GM19467 (cell line): ENCODE results near the gene RBMS3.

Experiments used
- ATAC-seq: cut with Tn5 transposase; IDR thresholded peaks from one replicate; pipeline ENCODE4 v1.9.1; 2021; ENCODE audit warnings: mild to moderate bottlenecking, moderate library complexity; ENCODE audit not compliant: unreplicated experiment

Gene RBMS3

GRCh38 chr3:29426302-29427226 lies 145.7 kb downstream of the RBMS3 start:
- ATAC-seq: no peak

- ATAC-seq: no peak
Measured at GRCh38 chr3:29427266-29428103, 146.6 kb downstream of the RBMS3 start.

- ATAC-seq: no peak
Measured at GRCh38 chr3:29429055-29429679, 148.3 kb downstream of the RBMS3 start.

- ATAC-seq: no peak
Measured at GRCh38 chr3:29430558-29430971, 149.7 kb downstream of the RBMS3 start.

- ATAC-seq: no peak
Measured at GRCh38 chr3:29436612-29437323, 155.9 kb downstream of the RBMS3 start.

GRCh38 chr3:29438580-29438979 lies 157.7 kb downstream of the RBMS3 start:
- ATAC-seq: no peak

- ATAC-seq: no peak
Measured at GRCh38 chr3:29440413-29441305, 159.8 kb downstream of the RBMS3 start.

- ATAC-seq: no peak
Measured at GRCh38 chr3:29441422-29441821, 160.6 kb downstream of the RBMS3 start.

GRCh38 chr3:29447946-29448627 lies 167.2 kb downstream of the RBMS3 start:
- no peak for ATAC-seq

- ATAC-seq: no peak
Measured at GRCh38 chr3:29451920-29452319, 171.0 kb downstream of the RBMS3 start.

GRCh38 chr3:29452934-29453283 lies 172.0 kb downstream of the RBMS3 start:
- ATAC-seq: no peak

- ATAC-seq: no peak
Measured at GRCh38 chr3:29453284-29454001, 172.6 kb downstream of the RBMS3 start.

GRCh38 chr3:29454161-29454611 lies 173.3 kb downstream of the RBMS3 start:
- no peak for ATAC-seq

- ATAC-seq: no peak
Measured at GRCh38 chr3:29456901-29457300, 176.0 kb downstream of the RBMS3 start.

GRCh38 chr3:29463304-29463703 lies 182.4 kb downstream of the RBMS3 start:
- no peak for ATAC-seq

GRCh38 chr3:29465836-29466235 lies 185.0 kb downstream of the RBMS3 start:
- no peak for ATAC-seq

- ATAC-seq: no peak
Measured at GRCh38 chr3:29466442-29466841, 185.6 kb downstream of the RBMS3 start.

- no peak for ATAC-seq
Measured at GRCh38 chr3:29468187-29468586, 187.3 kb downstream of the RBMS3 start.
